IMR-90 (cell line): ENCODE data around the gene SLC38A9. TPM values are rescaled to one million over a fixed set of nuclear protein-coding genes. Genes with fewer than 3 reads are reported as not detected.

Experiments used
- ATAC-seq: fragments of 200-7000 bp; cut with Tn5 transposase; 2 replicates; pipeline ENCODE4 v1.9.1; 2020; ENCODE audit warnings: low read depth, mild to moderate bottlenecking, moderate library complexity
- BruUV-seq: library from RNA; stranded (reverse); fragments of 400-500 nt; replicated peaks from 2 replicates; lab custom pipeline; 2021; lab: Mats Ljungman, UMichigan
- CTCF ChIA-PET: fragments of 300-600 bp; formaldehyde crosslinking; extraction: SDS; loops from one replicate; lab custom pipeline; 2021; ENCODE audit warnings: antibody characterized with exemption; lab: Yijun Ruan, JAX
- POLR2A ChIA-PET: fragments of 300-600 bp; sonication (Branson Sonifier 250); formaldehyde crosslinking; loops from one replicate; lab custom pipeline; 2022; ENCODE audit warnings: antibody characterized with exemption; ENCODE audit not compliant: unreplicated experiment; lab: Charles Lee
- DNase-seq: peaks from one replicate; pipeline ENCODE4 v3.0.0; 2013
- H2AFZ ChIP-seq: replicated peaks from 2 replicates; pipeline ENCODE3; 2013; ENCODE audit warnings: low read length, mild to moderate bottlenecking; ENCODE audit not compliant: poor library complexity
- H2AK5ac ChIP-seq: 2 replicates; pipeline ENCODE4 v1.6.1; 2013; ENCODE audit warnings: low read depth, low read length, inconsistent platforms
- H2AK9ac ChIP-seq: replicated peaks from 2 replicates; pipeline ENCODE3; 2013; ENCODE audit warnings: mild to moderate bottlenecking, low read depth, low read length, moderate library complexity; ENCODE audit not compliant: poor library complexity
- H2BK120ac ChIP-seq: 2 replicates; pipeline ENCODE4 v1.6.1; 2013; ENCODE audit warnings: low read depth, low read length, inconsistent platforms
- H2BK15ac ChIP-seq: 3 replicates; pipeline ENCODE4 v1.6.1; 2013; ENCODE audit warnings: low read depth, low read length, inconsistent platforms
- H2BK20ac ChIP-seq: 2 replicates; pipeline ENCODE4 v1.6.1; 2013; ENCODE audit warnings: low read depth, mild to moderate bottlenecking, inconsistent platforms, low read length, moderate library complexity
- H2BK5ac ChIP-seq: 2 replicates; pipeline ENCODE4 v1.6.1; 2013; ENCODE audit warnings: mild to moderate bottlenecking, low read depth, low read length, inconsistent platforms; ENCODE audit not compliant: poor library complexity, severe bottlenecking
- H3K14ac ChIP-seq: replicated peaks from 2 replicates; pipeline ENCODE4 v1.6.1; 2013; ENCODE audit warnings: low read depth, low read length, inconsistent platforms
- H3K18ac ChIP-seq: 2 replicates; pipeline ENCODE4 v1.6.1; 2013; ENCODE audit warnings: low read depth, low read length, control low read depth
- H3K23ac ChIP-seq: 2 replicates; pipeline ENCODE4 v1.6.1; 2013; ENCODE audit warnings: low read depth, low read length, inconsistent platforms
- H3K27ac ChIP-seq: 2 replicates; pipeline ENCODE4 v1.5.1; 2013; ENCODE audit warnings: mild to moderate bottlenecking, control low read depth, low read length; ENCODE audit not compliant: insufficient read depth
- H3K27me3 ChIP-seq: 2 replicates; pipeline ENCODE4 v1.6.1; 2013; ENCODE audit warnings: low read length; ENCODE audit not compliant: control insufficient read depth, insufficient read depth
- H3K36me3 ChIP-seq: 2 replicates; pipeline ENCODE4 v1.6.1; 2013; ENCODE audit warnings: low read length, mixed read lengths; ENCODE audit not compliant: control insufficient read depth, insufficient read depth
- H3K4ac ChIP-seq: 2 replicates; pipeline ENCODE4 v1.6.1; 2013; ENCODE audit warnings: low read depth, low read length, inconsistent platforms
- H3K4me1 ChIP-seq: 2 replicates; pipeline ENCODE4 v1.6.1; 2013; ENCODE audit warnings: low read length, mixed read lengths; ENCODE audit not compliant: control insufficient read depth, insufficient read depth
- H3K4me2 ChIP-seq: 2 replicates; pipeline ENCODE4 v1.6.1; 2013; ENCODE audit warnings: low read depth, mild to moderate bottlenecking, control low read depth, low read length, moderate library complexity
- H3K4me3 ChIP-seq: 2 replicates; pipeline ENCODE4 v1.5.1; 2013; ENCODE audit warnings: low read depth, mild to moderate bottlenecking, control low read depth, low read length, moderate library complexity; ENCODE audit not compliant: insufficient read depth
- H3K56ac ChIP-seq: 2 replicates; pipeline ENCODE4 v1.6.1; 2013; ENCODE audit warnings: low read length, inconsistent platforms; ENCODE audit not compliant: insufficient read depth; ENCODE audit errors: extremely low read depth
- H3K79me1 ChIP-seq, 2 experiments: 2 replicates each; pipeline ENCODE4 v1.6.1; 2013; ENCODE audit warnings: low read length in 2 of 2, inconsistent platforms in 1 of 2, low read depth in 1 of 2
- H3K9ac ChIP-seq: 2 replicates; pipeline ENCODE4 v1.6.1; 2013; ENCODE audit warnings: low read depth, low read length, control low read depth
- H3K9me1 ChIP-seq: 2 replicates; pipeline ENCODE4 v1.6.1; 2013; ENCODE audit warnings: low read length, inconsistent platforms; ENCODE audit not compliant: insufficient read depth
- H3K9me3 ChIP-seq: 2 replicates; pipeline ENCODE4 v1.6.1; 2013; ENCODE audit warnings: low read length; ENCODE audit not compliant: control insufficient read depth, insufficient read depth
- H4K20me1 ChIP-seq: 2 replicates; pipeline ENCODE4 v1.6.1; 2013; ENCODE audit warnings: low read length, inconsistent platforms; ENCODE audit not compliant: insufficient read depth
- H4K5ac ChIP-seq: 2 replicates; pipeline ENCODE4 v1.6.1; 2013; ENCODE audit warnings: mild to moderate bottlenecking, low read depth, low read length, control low read depth
- H4K8ac ChIP-seq, 2 experiments: 2 replicates each; pipeline ENCODE4 v1.6.1; 2013; ENCODE audit warnings: low read depth in 2 of 2, low read length in 2 of 2, control low read depth in 1 of 2, inconsistent platforms in 1 of 2
- H4K91ac ChIP-seq: 2 replicates; pipeline ENCODE4 v1.6.1; 2013; ENCODE audit warnings: low read depth, low read length, inconsistent platforms; ENCODE audit not compliant: insufficient read depth
- BHLHE40 ChIP-seq: fragments of 150-350 bp; IDR thresholded peaks from 2 replicates; pipeline ENCODE4 v1.6.1; 2016; ENCODE audit warnings: mild to moderate bottlenecking, low read depth, low read length
- CHD1 ChIP-seq: IDR thresholded peaks from 2 replicates; pipeline ENCODE4 v1.6.1; 2012; ENCODE audit warnings: low read depth, low read length, improper control_type of control experiment
- FOS ChIP-seq: fragments of 150-350 bp; IDR thresholded peaks from 2 replicates; pipeline ENCODE4 v1.6.1; 2016; ENCODE audit warnings: low read depth, low read length
- MXI1 ChIP-seq: IDR thresholded peaks from 2 replicates; pipeline ENCODE4 v1.6.1; 2012; ENCODE audit warnings: low read depth, mild to moderate bottlenecking, low read length, moderate library complexity, borderline replicate concordance
- NFE2L2 ChIP-seq: fragments of 150-350 bp; IDR thresholded peaks from 2 replicates; pipeline ENCODE4 v1.6.1; 2016; ENCODE audit warnings: low read depth, mild to moderate bottlenecking, low read length
- RCOR1 ChIP-seq: IDR thresholded peaks from 2 replicates; pipeline ENCODE4 v1.6.1; 2012; ENCODE audit warnings: mild to moderate bottlenecking, low read length, improper control_type of control experiment; ENCODE audit not compliant: insufficient replicate concordance
- SMC3 ChIP-seq: fragments of 150-350 bp; IDR thresholded peaks from 2 replicates; pipeline ENCODE4 v1.6.1; 2016; ENCODE audit warnings: low read depth, mild to moderate bottlenecking, antibody characterized with exemption, low read length, moderate library complexity
- USF2 ChIP-seq: fragments of 150-350 bp; IDR thresholded peaks from 2 replicates; pipeline ENCODE4 v1.6.1; 2017; ENCODE audit warnings: mild to moderate bottlenecking, antibody characterized with exemption, low read length, low read depth
- WGBS, 2 experiments: methylation state at CpG; one replicate each; pipeline versions ENCODE4 v1.1.5 to v1.1.7; 2013; ENCODE audit warnings: missing lambda C conversion rate in 2 of 2; ENCODE audit not compliant: insufficient read length in 1 of 2; ENCODE audit errors: extremely low coverage in 2 of 2; 5-methylcytosine and 5-hydroxymethylcytosine counted together
- dilution Hi-C: fragments of 300-500 bp; cut with HindIII; formaldehyde crosslinking; loops from one replicate; pipeline ENCODE4 v1.14.3; 2018; ENCODE audit warnings: low sequenced_read_pairs; ENCODE audit not compliant: unreplicated experiment
- in situ Hi-C: fragments of 300-500 bp; cut with MboI; formaldehyde crosslinking; loops from 3 replicates; pipeline ENCODE4 v1.14.3; 2019; ENCODE audit warnings: low sequenced_read_pairs, inconsistent platforms, mixed read lengths
- intact Hi-C: fragments of 100-400 bp; cut with micrococcal nuclease; formaldehyde crosslinking; loops from 2 replicates; pipeline ENCODE4 v1.10.0; 2022
- polyA plus RNA-seq, 3 experiments: library from polyadenylated mRNA; depleted of rRNA; stranded (reverse); fragments of >200 nt; gene quantifications; 2 replicates each; pipeline ENCODE4 v1.2.3, GENCODE V29; 2012; ENCODE audit warnings: low replicate concordance in 1 of 3
- total RNA-seq: library from RNA; depleted of rRNA; stranded (reverse); fragments of >200 nt; gene quantifications from 2 replicates; pipeline ENCODE4 v1.2.3, GENCODE V29; 2012

SLC38A9 gene
- total and polyA plus RNA-seq, 2 of the 4 experiments (the other 2 are of a cell fraction), result 10.5 to 24.2 TPM

DNA sequence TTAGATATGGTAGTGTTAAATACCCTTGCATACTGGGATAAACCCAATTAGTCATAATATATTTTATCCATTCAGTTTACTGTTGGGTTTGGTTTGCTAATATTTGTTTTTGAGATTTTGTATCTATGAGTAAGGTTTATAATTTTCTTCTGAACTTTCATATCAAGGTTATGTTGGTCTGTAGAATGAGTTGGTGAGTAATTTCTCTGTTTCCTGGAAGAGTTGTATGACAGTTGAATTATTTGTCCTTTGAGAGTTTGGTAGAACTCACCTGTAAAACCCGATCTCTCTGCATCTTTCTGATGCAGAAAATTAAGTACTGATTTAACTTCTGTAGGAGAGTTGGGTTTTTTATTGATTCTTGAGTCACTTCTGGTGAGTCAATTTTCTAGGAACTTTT, 46.1 kb upstream of the SLC38A9 start:
- Histone ChIP-seq H3K27me3 (no peaks in the 10 kb centered on the region; the same call in 1 of the 2 replicates), H3K56ac (no peak overlapping the region), H3K27ac (no peak overlapping the region), H3K4me3 (no peak overlapping the region), H2BK5ac (no peak overlapping the region), H3K18ac (no peak overlapping the region), H3K9me1 (no peaks in the 10 kb centered on the region), H3K79me1 (no peaks in the 10 kb centered on the region), H3K14ac (no peak overlapping the region), H2AK9ac (no peak overlapping the region), H3K23ac (no peak overlapping the region), H4K20me1 (no peaks in the 10 kb centered on the region), H3K36me3 (no peaks in the 10 kb centered on the region), H4K5ac (no peak overlapping the region), H3K9ac (no peak overlapping the region), H2AFZ (no peak overlapping the region), H3K9me3 (no peaks in the 10 kb centered on the region), H3K4me1 (no peaks in the 10 kb centered on the region), H3K4ac (no peak overlapping the region), H4K8ac (no peak overlapping the region), H3K4me2 (no peak overlapping the region), H2AK5ac (no peak overlapping the region), H2BK120ac (no peak overlapping the region), H4K91ac (no peak overlapping the region), H2BK15ac (no peak overlapping the region), H2BK20ac (no peak overlapping the region)
- DNase-seq (no peak), ATAC-seq (no peak)
- TF ChIP-seq FOS, result no peak
- TF ChIP-seq NFE2L2, result no peak
- TF ChIP-seq BHLHE40, result no peak
- TF ChIP-seq SMC3, result no peak
- TF ChIP-seq MXI1, result no peak
- TF ChIP-seq USF2, result no peak
- no peak for TF ChIP-seq RCOR1
- TF ChIP-seq CHD1, result no peak
- dilution Hi-C loops, result no loop called here
- ChIA-PET POLR2A (no interaction called here), CTCF (no interaction called here)
- in situ Hi-C loops, result no loop called here
- no TSS peak for BruUV-seq
- no CpG with 5 or more reads among the region's 1 CpG for WGBS, 2 experiments
- intact Hi-C loops, result no loop called here
